Gastroesophageal sphincter (tissue), 3 donors: ENCODE data around the gene MOGAT2.

Experiments used
- POLR2AphosphoS5 ChIP-seq: sonication (generic); formaldehyde crosslinking; IDR thresholded peaks from one replicate; pipeline ENCODE4 v1.6.1; 2017; ENCODE audit warnings: antibody characterized with exemption
- TF ChIP-seq, protein P1 (sequence below), 4 experiments: fragments of 200-600 bp in 2 of 4; fragments of 450-650 bp in 2 of 4; sonication (generic) in 1 of 4; IDR thresholded peaks; one replicate each; pipeline ENCODE4 v1.5.1; 2017 to 2019; ENCODE audit warnings: antibody characterized with exemption in 4 of 4, mild to moderate bottlenecking in 2 of 4, moderate library complexity in 2 of 4

GRCh38 chr11:75760710-75761493 lies 43.3 kb downstream of the MOGAT2 start:
- TF ChIP-seq, protein P1, sequence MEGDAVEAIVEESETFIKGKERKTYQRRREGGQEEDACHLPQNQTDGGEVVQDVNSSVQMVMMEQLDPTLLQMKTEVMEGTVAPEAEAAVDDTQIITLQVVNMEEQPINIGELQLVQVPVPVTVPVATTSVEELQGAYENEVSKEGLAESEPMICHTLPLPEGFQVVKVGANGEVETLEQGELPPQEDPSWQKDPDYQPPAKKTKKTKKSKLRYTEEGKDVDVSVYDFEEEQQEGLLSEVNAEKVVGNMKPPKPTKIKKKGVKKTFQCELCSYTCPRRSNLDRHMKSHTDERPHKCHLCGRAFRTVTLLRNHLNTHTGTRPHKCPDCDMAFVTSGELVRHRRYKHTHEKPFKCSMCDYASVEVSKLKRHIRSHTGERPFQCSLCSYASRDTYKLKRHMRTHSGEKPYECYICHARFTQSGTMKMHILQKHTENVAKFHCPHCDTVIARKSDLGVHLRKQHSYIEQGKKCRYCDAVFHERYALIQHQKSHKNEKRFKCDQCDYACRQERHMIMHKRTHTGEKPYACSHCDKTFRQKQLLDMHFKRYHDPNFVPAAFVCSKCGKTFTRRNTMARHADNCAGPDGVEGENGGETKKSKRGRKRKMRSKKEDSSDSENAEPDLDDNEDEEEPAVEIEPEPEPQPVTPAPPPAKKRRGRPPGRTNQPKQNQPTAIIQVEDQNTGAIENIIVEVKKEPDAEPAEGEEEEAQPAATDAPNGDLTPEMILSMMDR (IDR thresholded peaks at IDR 0.05) = no peak
- no peak for TF ChIP-seq POLR2AphosphoS5
